ENCODE data around the gene NCOA4. TPM values are rescaled to one million over a fixed set of nuclear protein-coding genes. Genes with fewer than 3 reads are reported as not detected.

The NCOA4 gene
- total and polyA plus RNA-seq, 2 of the 8 experiments (the other 6 are each of a cell fraction or from before 2014, with no cell fraction given): 28.9 to 65.2 TPM

DNA sequence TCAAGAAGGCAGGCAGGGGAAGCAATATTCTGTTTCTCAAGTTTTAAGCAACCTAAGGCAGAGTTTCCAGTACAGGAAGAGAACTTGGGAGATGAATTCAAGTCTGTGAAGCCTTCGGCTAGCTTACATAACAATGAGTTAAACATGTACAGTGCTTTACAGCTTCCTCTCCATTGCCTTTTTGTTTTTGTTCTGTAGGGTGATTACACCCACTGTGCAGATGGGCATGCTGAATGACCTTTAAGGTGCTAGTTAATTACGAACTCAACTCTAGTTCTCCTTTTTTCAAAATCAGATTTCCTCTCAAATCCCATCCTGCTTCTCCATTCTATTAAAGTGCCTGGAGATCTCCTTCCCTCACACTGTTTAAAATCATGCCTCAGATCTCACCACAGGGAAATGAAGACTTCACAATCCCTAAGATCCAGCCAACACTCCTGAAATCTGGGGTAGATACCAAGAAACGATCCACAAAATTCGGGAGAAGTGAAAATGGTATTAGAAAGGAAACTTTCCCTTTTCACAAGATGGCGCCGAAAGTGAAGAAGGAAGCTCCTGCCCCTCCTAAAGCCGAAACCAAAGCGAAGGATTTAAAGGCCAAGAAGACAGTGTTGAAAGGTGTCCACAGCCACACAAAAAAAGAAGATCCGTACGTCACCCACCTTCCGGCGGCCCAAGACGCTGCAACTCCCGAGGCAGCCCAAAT, 32.5 kb upstream of the NCOA4 start (continued):
- TF ChIP-seq SAP30 (IDR thresholded peaks at IDR 0.05; ENCODE audit: insufficient read depth, insufficient replicate concordance, low read length) (no peak), BACH1 (IDR thresholded peaks at IDR 0.05; ENCODE audit: low read length) (no peak), EP300 (IDR thresholded peaks at IDR 0.05; ENCODE audit: borderline replicate concordance in 1 of 2, low read depth in 2 of 2, low read length in 2 of 2) (no peak), TCF12 (IDR thresholded peaks at IDR 0.05; ENCODE audit: low read depth, low read length) (no peak)
- TF ChIP-seq, protein P1, sequence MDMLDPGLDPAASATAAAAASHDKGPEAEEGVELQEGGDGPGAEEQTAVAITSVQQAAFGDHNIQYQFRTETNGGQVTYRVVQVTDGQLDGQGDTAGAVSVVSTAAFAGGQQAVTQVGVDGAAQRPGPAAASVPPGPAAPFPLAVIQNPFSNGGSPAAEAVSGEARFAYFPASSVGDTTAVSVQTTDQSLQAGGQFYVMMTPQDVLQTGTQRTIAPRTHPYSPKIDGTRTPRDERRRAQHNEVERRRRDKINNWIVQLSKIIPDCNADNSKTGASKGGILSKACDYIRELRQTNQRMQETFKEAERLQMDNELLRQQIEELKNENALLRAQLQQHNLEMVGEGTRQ (IDR thresholded peaks at IDR 0.05; ENCODE audit: low read length): no peak
